NCI-H2227 treated with DMSO at 0.1 percent for 48 hours (cell line): ENCODE measurements around the gene GPR155.
"Not testable (repeated sequence)": the region's sequence is repeated elsewhere in the genome, so short reads cannot be mapped to it uniquely, and the experiment has no call there.

Source experiments
- DNase-seq: peaks from one replicate; lab custom pipeline; 2025; lab: John Stamatoyannopoulos, UW

Gene GPR155

GRCh38 chr2:174492963-174493431 lies 6.2 kb upstream of the GPR155 start:
- no peak for DNase-seq

- no peak for DNase-seq
Observed at GRCh38 chr2:174491947-174492346, 5.1 kb upstream of the GPR155 start.

- no peak for DNase-seq
Observed at GRCh38 chr2:174490051-174490450, 3.2 kb upstream of the GPR155 start.

GRCh38 chr2:174489520-174489919 lies 2.7 kb upstream of the GPR155 start:
- not testable (repeated sequence) for DNase-seq

- peak; percentile 59 for DNase-seq
Observed at GRCh38 chr2:174487820-174488162, 962 bp upstream of the GPR155 start.

GRCh38 chr2:174487108-174487819 lies 435 bp upstream of the GPR155 start:
- DNase-seq, result peak; percentile 98

GRCh38 chr2:174485788-174486562 lies 854 bp downstream of the GPR155 start:
- DNase-seq, result peak; percentile 39

GRCh38 chr2:174485045-174485444 lies 1.8 kb downstream of the GPR155 start:
- not testable (repeated sequence) for DNase-seq

GRCh38 chr2:174484573-174484972 lies 2.3 kb downstream of the GPR155 start:
- no peak for DNase-seq

GRCh38 chr2:174482854-174483253 lies 4.0 kb downstream of the GPR155 start:
- no peak for DNase-seq

GRCh38 chr2:174477759-174478158 lies 9.1 kb downstream of the GPR155 start:
- DNase-seq, result no peak

GRCh38 chr2:174473796-174474195 lies 13.0 kb downstream of the GPR155 start:
- no peak for DNase-seq

- no peak for DNase-seq
Observed at GRCh38 chr2:174465327-174465726, 21.5 kb downstream of the GPR155 start.

- DNase-seq, result no peak
Observed at GRCh38 chr2:174461221-174461620, 25.6 kb downstream of the GPR155 start.

GRCh38 chr2:174454566-174454965 lies 32.3 kb downstream of the GPR155 start:
- no peak for DNase-seq

GRCh38 chr2:174450021-174450816 lies 36.6 kb downstream of the GPR155 start:
- DNase-seq, result no peak

- peak; percentile 61 for DNase-seq
Observed at GRCh38 chr2:174449033-174449432, 37.8 kb downstream of the GPR155 start.

- DNase-seq, result no peak
Observed at GRCh38 chr2:174446531-174446930, 40.3 kb downstream of the GPR155 start.

GRCh38 chr2:174445248-174445647 lies 41.6 kb downstream of the GPR155 start:
- DNase-seq, result no peak

GRCh38 chr2:174444761-174445160 lies 42.1 kb downstream of the GPR155 start:
- no peak for DNase-seq

- DNase-seq, result no peak
Observed at GRCh38 chr2:174442546-174443510, 44.0 kb downstream of the GPR155 start.
